Endothelial cell of umbilical vein (primary cell): ENCODE results near the gene ADAM23. TPM values are rescaled to one million over a fixed set of nuclear protein-coding genes. Genes with fewer than 3 reads are reported as not detected.

Experiments used
- BruUV-seq: library from RNA; stranded (reverse); fragments of 400-500 nt; replicated peaks from 2 replicates; lab custom pipeline; 2021; lab: Mats Ljungman, UMichigan
- CTCF ChIA-PET: fragments of 300-600, 350-600 bp; sonication (Branson Sonifier 250); formaldehyde crosslinking; loops from one replicate; lab custom pipeline; 2021; ENCODE audit warnings: antibody characterized with exemption, inconsistent platforms; lab: Charles Lee
- POLR2A ChIA-PET: fragments of 300-600, 350-600 bp; sonication (Branson Sonifier 250); formaldehyde crosslinking; loops from one replicate; lab custom pipeline; 2021; ENCODE audit warnings: antibody characterized with exemption, inconsistent platforms; lab: Charles Lee
- DNase-seq: peaks from one replicate; pipeline ENCODE4 v3.0.0-alpha.2; 2011; ENCODE audit warnings: low read depth, low spot score
- FAIRE-seq: peaks from 2 replicates; lab custom pipeline; 2011; peaks lifted over from hg19 to GRCh38; lab: Jason Lieb, UNC
- H2AFZ ChIP-seq: 2 replicates; pipeline ENCODE4 v1.6.0; 2012; ENCODE audit warnings: low read depth, low read length, control low read depth, inconsistent platforms
- H3K27ac ChIP-seq: 2 replicates; pipeline ENCODE4 v1.5.1; 2011; ENCODE audit warnings: low read depth, mild to moderate bottlenecking, control low read depth, low read length, moderate library complexity; ENCODE audit not compliant: insufficient read depth
- H3K27me3 ChIP-seq, 2 experiments: 2 replicates each; pipeline versions ENCODE4 v1.6.0 to v1.6.1; 2011; ENCODE audit warnings: low read length in 2 of 2, mixed read lengths in 1 of 2; ENCODE audit not compliant: control insufficient read depth in 2 of 2, insufficient read depth in 2 of 2
- H3K36me3 ChIP-seq, 2 experiments: 2 replicates in 1 of 2; 3 replicates in 1 of 2; pipeline ENCODE4 v1.5.1; 2011; ENCODE audit warnings: low read length in 2 of 2, mild to moderate bottlenecking in 1 of 2, moderate library complexity in 1 of 2; ENCODE audit not compliant: control insufficient read depth in 2 of 2, insufficient read depth in 2 of 2; ENCODE audit errors: extremely low read depth in 1 of 2
- H3K4me1 ChIP-seq: 3 replicates; pipeline ENCODE4 v1.5.1; 2011; ENCODE audit warnings: mild to moderate bottlenecking, low read length; ENCODE audit not compliant: control insufficient read depth, insufficient read depth; ENCODE audit errors: extremely low read depth
- H3K4me2 ChIP-seq: 2 replicates; pipeline ENCODE4 v1.6.1; 2011; ENCODE audit warnings: low read length, control low read depth, mixed read lengths; ENCODE audit not compliant: insufficient read depth
- H3K4me3 ChIP-seq, 3 experiments: fragments of 200-600 bp in 1 of 3; sonication (generic), shearing (Covaris generic) in 1 of 3; replicated peaks in 1 of 3; 2 replicates each; pipeline ENCODE4 v1.5.1; 2011 to 2016; ENCODE audit warnings: control low read depth in 3 of 3, low read length in 3 of 3, mild to moderate bottlenecking in 2 of 3, inconsistent platforms in 1 of 3, low read depth in 1 of 3, moderate library complexity in 1 of 3; ENCODE audit not compliant: insufficient read depth in 1 of 3
- H3K79me2 ChIP-seq: 2 replicates; pipeline ENCODE4 v1.6.0; 2012; ENCODE audit warnings: low read length, inconsistent platforms; ENCODE audit not compliant: control insufficient read depth, insufficient read depth
- H3K9ac ChIP-seq: replicated peaks from 2 replicates; pipeline ENCODE3; 2011; ENCODE audit warnings: low read length, control low read depth; ENCODE audit not compliant: insufficient read depth; ENCODE audit errors: extremely low read depth
- H3K9me1 ChIP-seq: replicated peaks from 3 replicates; pipeline ENCODE4 v1.6.0; 2011; ENCODE audit warnings: mild to moderate bottlenecking, low read length; ENCODE audit not compliant: control insufficient read depth, insufficient read depth; ENCODE audit errors: extremely low read depth
- H3K9me3 ChIP-seq: replicated peaks from 2 replicates; pipeline ENCODE4 v1.5.1; 2012; ENCODE audit warnings: low read length, inconsistent platforms; ENCODE audit not compliant: control insufficient read depth, insufficient read depth
- H4K20me1 ChIP-seq: replicated peaks from 2 replicates; pipeline ENCODE3; 2011; ENCODE audit warnings: mild to moderate bottlenecking, low read length; ENCODE audit not compliant: control insufficient read depth, insufficient read depth; ENCODE audit errors: extremely low read depth
- EZH2 ChIP-seq: IDR thresholded peaks from 2 replicates; pipeline ENCODE4 v1.6.1; 2012; ENCODE audit warnings: borderline replicate concordance, low read depth, mild to moderate bottlenecking, moderate library complexity, low read length, inconsistent platforms; ENCODE audit not compliant: severe bottlenecking
- JUN ChIP-seq: IDR thresholded peaks from 2 replicates; pipeline ENCODE4 v1.6.1; 2011; ENCODE audit warnings: borderline replicate concordance, low read depth; ENCODE audit not compliant: insufficient read length, insufficient read depth
- MYC ChIP-seq: IDR thresholded peaks from one replicate; pipeline ENCODE4 v1.6.1; 2011; ENCODE audit warnings: mild to moderate bottlenecking, low read depth, low read length
- dilution Hi-C: fragments of 300-500 bp; cut with MboI; formaldehyde crosslinking; loops from one replicate; pipeline ENCODE4 v1.15.0; 2019; ENCODE audit warnings: low sequenced_read_pairs; ENCODE audit not compliant: extremely low pct_ligation_motif_present
- intact Hi-C: fragments of 100-400 bp; cut with micrococcal nuclease; formaldehyde crosslinking; loops from one replicate; pipeline ENCODE4 v1.10.0; 2022
- polyA plus RNA-seq, 4 experiments: library from polyadenylated mRNA; depleted of rRNA in 3 of 4; stranded (reverse) in 3 of 4; unstranded in 1 of 4; fragments of >200 nt; gene quantifications; 2 replicates each; pipeline versions ENCODE4 v1.2.1 to v1.2.3, GENCODE V29; 2011 to 2012; ENCODE audit warnings: missing spikeins in 1 of 4
- total RNA-seq: library from RNA; stranded (reverse); gene quantifications from 2 replicates; pipeline ENCODE4 v1.2.3, GENCODE V29; 2021
- TF ChIP-seq, protein P1 (sequence below), 2 donors: IDR thresholded peaks; 1 replicate in 1 of 2; 2 replicates in 1 of 2; pipeline ENCODE4 v1.5.1; 2011; ENCODE audit warnings: low read length in 2 of 2, mild to moderate bottlenecking in 2 of 2, moderate library complexity in 2 of 2, control low read depth in 1 of 2, inconsistent platforms in 1 of 2, low read depth in 1 of 2; ENCODE audit not compliant: insufficient read depth in 1 of 2; ENCODE audit errors: extremely low read depth in 1 of 2

The ADAM23 gene
- total and polyA plus RNA-seq, 2 donors (not counting 3 experiments of a cell fraction or from before 2014, with no cell fraction given): 20.6 to 38.5 TPM

DNA sequence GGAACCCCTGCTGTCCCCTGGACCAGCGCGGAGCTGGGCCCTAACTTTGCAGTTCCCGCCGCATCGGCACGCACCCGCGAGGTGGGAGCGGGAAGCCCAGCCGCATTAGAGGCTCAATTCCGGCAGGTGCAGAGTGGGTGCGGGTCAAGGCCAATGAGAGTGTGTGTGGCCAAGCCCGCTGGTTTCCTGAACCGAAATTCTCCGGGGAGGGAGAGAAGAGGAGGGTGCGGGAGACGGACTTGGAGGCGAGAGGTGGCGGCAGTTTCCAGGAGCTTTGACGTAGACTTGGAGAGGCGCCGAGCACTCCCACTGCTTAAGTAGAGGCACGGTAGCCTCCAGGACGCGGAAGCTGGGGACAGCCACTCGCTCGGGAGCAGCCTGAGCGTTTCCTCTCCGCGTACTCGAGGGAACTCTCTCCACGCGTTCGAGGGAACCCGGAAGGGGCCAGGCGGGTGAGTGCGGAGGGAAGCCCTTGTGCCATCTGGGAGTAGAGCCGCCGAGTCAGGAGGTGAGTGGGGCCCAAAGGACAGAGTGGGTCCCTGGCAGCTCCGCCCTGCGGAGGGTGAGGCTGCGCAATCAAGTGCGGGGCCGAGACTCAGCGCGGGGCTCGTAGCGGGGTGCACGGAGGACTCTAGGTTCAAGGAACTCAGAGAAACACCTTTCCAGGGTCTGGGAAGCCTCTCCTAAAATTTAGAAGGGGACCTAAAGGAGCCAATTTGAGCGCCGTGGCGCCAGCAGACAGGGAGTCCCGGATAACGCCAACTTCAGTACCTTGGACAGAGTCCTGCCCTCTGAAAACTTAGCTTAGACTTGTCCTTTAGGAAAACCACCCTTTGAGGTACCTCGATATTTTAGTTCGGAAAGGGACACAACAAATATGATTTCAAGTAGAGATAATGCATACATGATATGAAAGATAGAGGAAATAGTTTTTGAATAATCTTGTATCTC lies 199.0 kb downstream of the ADAM23 start, which contains the start of gene FAM237A:
FAM237A (plus strand) TSS at position 413 of the 951 bp plus-strand sequence. CDS start 1,750 bp downstream, outside the sequence.
- Histone ChIP-seq H3K27ac (no peak within 1 kb of the TSS), H3K9me3 (no peaks in the 10 kb centered on the region), H3K79me2 (no peaks in the 10 kb centered on the region), H2AFZ (no peak within 1 kb of the TSS), H3K9ac (no peak within 1 kb of the TSS), H3K36me3 (no peaks in the 10 kb centered on the region), H3K27me3 (peaks cover 13 to 14% of the 10 kb centered on the region in 2 experiments), H3K4me2 (no peak within 1 kb of the TSS), H3K9me1 (no peaks in the 10 kb centered on the region), H3K4me3 (no peak within 1 kb of the TSS), H3K4me1 (no peaks in the 10 kb centered on the region), H4K20me1 (no peaks in the 10 kb centered on the region)
- no TSS peak for BruUV-seq
- dilution Hi-C loops (no loop called here), intact Hi-C loops (no loop called here)
- DNase-seq: peak; percentile 56
- POLR2A ChIA-PET: no interaction called here
- peak; percentile 57 for TF ChIP-seq EZH2
- TF ChIP-seq MYC: no peak
- TF ChIP-seq, protein P1, sequence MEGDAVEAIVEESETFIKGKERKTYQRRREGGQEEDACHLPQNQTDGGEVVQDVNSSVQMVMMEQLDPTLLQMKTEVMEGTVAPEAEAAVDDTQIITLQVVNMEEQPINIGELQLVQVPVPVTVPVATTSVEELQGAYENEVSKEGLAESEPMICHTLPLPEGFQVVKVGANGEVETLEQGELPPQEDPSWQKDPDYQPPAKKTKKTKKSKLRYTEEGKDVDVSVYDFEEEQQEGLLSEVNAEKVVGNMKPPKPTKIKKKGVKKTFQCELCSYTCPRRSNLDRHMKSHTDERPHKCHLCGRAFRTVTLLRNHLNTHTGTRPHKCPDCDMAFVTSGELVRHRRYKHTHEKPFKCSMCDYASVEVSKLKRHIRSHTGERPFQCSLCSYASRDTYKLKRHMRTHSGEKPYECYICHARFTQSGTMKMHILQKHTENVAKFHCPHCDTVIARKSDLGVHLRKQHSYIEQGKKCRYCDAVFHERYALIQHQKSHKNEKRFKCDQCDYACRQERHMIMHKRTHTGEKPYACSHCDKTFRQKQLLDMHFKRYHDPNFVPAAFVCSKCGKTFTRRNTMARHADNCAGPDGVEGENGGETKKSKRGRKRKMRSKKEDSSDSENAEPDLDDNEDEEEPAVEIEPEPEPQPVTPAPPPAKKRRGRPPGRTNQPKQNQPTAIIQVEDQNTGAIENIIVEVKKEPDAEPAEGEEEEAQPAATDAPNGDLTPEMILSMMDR (IDR thresholded peaks at IDR 0.05; ENCODE audit: extremely low read depth in 1 of 2, insufficient read depth in 1 of 2, low read depth in 1 of 2, low read length in 2 of 2): no peak
- no peak for TF ChIP-seq JUN
- FAIRE-seq: peak; percentile 78
- CTCF ChIA-PET: interaction anchor here (1.1 to 1.4 kb wide), 3 partner anchors 12 to 250 kb away, joined by 4 to 6 read pairs (median 4); no protein-coding TSS in a partner anchor
